Endometrium (tissue), 2 donors: ENCODE results near the gene RBBP4.
"Not testable (repeated sequence)": the region's sequence is repeated elsewhere in the genome, so short reads cannot be mapped to it uniquely, and the experiment has no call there.

Experiments
- FAIRE-seq: peaks from 2 replicates; lab custom pipeline; 2012; peaks lifted over from hg19 to GRCh38; lab: Jason Lieb, UNC
- donor health status: control.
- donor health status: control.

The RBBP4 gene

DNA sequence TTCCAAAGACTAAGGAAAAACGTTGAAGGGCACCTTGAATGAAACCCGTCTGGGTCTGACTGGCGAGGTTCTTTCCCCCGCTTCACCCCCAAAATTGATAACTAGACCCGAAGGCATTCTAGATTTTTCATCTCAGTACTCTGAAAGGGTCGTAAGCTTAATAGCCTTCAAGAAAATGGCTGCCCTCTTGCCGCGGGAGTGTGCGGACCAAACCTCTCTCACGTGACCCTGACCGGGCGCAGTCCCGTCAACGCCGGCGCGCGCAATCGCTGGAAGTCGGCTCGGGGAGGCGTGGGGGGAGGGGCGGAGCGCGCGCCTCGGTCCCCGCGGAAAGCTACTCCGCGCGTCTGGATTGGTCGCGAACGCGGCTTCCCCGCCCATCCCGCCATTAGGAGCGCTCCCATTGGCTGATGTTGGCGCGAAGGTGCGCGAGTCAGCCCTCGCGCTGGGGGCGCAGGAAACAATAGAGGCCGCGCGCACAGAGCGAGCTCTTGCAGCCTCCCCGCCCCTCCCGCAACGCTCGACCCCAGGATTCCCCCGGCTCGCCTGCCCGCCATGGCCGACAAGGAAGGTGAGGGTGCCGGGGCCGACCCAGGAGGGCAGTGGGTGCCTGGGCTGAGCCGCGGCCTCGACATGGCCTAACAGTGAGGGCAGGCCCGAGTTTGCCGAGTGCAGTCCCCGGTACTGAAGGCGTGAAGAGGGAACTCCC lies at the start of gene RBBP4:
TSS of gene RBBP4 (plus strand) at position 457 of the 709 bp plus-strand sequence. CDS start at position 556, 99 bp downstream.
- no peak for FAIRE-seq

DNA sequence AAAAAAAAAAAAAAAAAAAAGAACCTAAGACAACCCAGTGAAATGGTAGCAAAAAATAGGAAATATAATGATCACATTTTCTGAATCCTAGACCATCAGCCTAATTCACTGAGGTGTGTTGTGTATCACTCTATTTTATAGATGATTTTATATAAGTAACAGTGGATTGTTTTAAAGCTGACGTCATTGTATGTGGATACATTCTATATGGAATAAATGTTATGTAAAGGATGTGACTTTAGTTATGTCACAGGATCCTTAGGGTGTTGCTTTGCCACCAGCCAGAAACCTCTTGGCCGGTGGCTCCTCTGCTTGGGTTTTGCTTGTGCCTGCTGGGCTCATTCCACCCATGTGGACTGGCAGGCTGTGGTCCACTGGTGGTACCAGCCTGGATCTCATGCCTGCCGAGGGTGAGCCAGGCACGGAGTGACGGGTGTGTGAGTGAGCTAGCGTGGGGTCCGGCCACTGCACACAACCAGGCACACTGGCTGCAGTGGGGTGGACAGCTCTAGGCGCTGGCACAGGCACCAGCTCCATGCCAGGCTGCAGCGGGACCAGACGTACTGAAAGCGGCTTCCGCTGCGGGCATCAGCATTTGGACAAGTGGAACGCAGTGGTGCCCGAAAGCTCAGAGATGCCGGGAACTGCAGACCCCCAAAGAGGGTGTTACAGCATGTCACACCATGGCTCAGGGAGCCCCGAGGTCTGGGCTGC lies 45.1 kb upstream of the RBBP4 start:
- FAIRE-seq = no peak

DNA sequence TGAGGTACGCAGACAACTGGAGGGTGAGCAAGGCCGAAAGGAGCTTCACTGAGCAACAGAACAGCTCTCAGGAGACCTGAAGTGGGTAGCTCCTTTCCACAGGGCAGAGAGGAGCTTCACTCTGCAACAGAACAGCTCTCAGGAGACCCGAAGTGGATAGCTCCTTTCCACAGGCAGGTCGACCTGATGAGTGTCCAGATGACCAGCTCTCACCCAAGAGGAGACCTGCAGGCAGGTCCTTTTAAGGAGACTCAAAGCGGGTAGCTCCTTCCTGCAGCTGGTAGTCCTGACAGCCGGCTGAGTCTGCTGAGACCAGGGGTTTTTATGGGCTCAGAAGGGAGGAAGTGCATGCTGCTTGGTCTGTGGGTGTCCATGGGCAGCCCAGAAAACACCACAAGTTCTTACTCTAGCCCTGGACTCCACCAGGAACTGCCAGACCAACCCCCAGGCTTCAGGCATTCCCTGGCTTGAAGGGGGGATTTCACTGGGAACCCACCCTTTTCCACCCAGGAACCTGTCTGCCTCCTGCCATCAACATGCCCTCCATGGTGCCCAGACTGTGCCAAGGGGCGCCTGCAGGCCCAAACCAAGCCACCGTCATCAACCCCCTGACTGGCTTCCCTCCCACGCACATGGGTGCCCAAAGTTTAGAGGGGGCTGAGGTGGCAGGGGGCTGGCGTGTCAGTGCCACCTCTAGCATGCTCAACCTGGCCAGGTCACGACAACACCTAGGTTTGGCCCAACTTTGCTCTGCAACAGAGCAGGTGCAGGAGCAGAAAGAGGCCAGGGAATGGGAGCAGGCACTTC lies 44.2 kb upstream of the RBBP4 start:
- no peak for FAIRE-seq

- FAIRE-seq = no peak
Measured at GRCh38 chr1:32609180-32609579, 41.8 kb upstream of the RBBP4 start.

GRCh38 chr1:32611859-32612188 lies 39.2 kb upstream of the RBBP4 start:
- no peak for FAIRE-seq

GRCh38 chr1:32612189-32612881 lies 38.7 kb upstream of the RBBP4 start:
- FAIRE-seq = no peak

GRCh38 chr1:32613472-32613871 lies 37.5 kb upstream of the RBBP4 start:
- FAIRE-seq = no peak

GRCh38 chr1:32618673-32619221 lies 32.3 kb upstream of the RBBP4 start:
- FAIRE-seq = no peak

- FAIRE-seq = no peak
Measured at GRCh38 chr1:32619701-32620485, 31.1 kb upstream of the RBBP4 start.

DNA sequence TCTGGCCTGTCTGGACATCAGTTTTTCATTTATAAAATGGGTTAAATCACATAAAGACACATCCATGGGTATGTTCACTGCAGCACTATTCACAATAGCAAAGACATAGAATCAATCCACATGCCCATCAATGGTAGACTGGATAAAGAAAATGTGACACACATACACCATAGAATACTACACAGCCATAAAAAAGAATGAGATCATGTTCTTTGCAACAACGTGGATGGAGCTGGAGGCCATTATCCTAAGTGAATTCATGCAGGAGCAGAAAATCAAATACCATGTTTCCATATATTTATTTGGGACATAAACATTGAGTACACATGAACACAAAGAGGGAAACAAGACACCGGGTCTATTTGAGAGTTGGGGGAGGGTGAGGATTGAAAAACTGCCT lies 28.8 kb upstream of the RBBP4 start:
- FAIRE-seq = no peak

DNA sequence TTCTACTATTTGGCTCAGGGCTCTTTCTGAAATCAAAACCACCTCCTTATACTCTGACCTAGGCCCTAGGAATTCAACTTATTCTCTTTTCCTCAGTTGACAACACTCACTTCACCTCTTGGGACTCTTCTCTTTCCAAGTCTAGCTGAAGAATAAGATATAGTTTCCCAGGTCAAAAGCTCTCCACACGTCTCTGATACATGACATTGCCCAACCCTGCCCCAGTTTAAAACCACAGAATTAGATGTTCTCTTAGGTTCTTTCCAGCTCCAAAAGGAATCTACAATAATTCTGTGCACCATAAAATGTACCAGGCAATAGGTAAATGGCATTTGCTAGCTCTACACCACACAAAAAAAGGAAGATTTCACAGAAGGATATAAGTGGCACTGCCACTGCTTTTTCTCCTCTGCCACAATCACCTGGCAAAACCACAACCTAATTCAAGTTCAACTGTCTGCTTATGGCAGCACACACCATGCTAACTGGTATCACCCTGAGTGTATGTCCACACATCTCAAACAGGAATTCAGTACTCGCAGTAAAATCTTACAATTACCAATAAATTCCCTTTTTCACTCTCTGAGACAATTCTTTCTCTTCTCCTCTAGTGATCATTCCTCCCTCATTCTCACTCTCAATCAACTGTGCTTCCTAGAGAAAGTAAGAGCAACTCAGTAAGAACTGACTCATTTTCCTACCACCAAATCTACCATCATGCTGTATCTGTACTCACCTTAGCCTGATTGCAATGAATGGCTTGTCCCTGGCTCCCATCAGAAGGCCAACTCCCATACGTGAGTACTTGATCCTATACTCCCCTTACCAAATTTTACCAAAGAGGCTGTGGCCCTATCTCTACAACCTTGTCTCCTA lies 28.0 kb upstream of the RBBP4 start:
- no peak for FAIRE-seq

DNA sequence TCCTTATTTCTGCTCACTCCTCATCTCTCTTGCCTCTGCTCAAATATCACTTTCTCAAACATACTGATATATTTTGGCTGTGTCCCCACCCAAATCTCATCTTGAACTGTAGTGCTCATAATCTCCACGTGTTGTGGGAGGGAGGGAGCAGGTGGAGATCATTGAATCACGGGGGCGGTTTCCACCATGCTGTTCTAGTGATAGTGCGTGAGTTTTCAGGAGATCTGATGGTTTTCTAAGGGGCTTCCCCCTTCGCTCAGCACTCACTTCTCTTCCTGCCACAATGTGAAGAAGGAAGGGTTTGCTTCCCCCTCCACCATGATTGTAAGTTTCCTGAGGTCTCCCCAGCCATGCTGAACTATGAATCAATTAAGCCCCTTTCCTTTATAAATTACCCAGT lies 27.2 kb upstream of the RBBP4 start:
- FAIRE-seq = no peak

GRCh38 chr1:32626176-32626575 lies 24.8 kb upstream of the RBBP4 start:
- FAIRE-seq = no peak

DNA sequence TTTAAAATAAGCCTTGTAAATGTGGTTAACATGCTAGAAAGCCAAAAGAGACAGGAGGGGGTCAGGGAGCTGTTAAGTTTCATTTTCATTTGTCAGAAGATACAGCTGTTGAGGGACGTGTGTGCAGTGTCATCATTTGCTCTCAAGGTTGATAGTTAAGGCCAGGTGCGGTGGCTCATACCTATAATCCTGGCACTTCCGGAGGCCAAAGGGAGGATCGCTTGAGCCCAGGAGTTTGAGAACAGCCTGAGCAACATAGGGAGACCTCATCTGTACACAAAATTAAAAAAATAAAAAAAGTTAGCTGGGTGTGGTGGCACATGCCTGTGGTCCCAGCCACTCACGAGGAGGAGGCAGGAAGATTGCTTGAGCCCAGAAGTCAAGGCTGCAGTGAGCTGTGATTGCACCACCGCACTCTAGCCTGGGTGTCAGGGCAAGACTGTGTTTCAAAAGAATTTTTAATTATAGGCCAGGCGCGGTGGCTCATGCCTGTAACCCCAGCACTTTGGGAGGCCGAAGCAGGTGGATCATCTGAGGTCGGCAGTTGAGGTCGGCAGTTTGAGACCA lies 23.3 kb upstream of the RBBP4 start:
- no peak for FAIRE-seq

DNA sequence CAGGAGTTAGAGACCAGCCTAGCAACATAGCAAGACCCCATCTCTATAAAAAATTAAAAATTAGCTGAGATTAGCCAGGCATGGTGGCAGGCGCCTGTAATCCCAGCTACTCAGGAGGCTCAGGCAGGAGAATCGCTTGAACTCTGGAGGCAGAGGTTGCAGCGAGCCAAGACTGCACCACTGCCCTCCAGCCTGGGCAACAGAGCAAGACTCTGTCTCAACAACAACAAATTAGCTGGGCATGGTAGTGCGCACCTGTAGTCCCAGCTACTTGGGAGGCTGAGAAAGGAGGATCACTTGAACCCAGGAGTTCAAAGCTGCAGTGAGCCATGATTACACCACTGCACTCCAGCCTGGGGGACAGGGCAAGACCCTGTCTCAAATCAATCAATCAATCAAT lies 20.8 kb upstream of the RBBP4 start:
- not testable (repeated sequence) for FAIRE-seq

GRCh38 chr1:32632829-32633228 lies 18.2 kb upstream of the RBBP4 start:
- no peak for FAIRE-seq

- no peak for FAIRE-seq
Measured at GRCh38 chr1:32635508-32636277, 15.3 kb upstream of the RBBP4 start.

GRCh38 chr1:32636914-32637645 lies 13.9 kb upstream of the RBBP4 start:
- FAIRE-seq = no peak
